ENCODE measurements around the gene SHC1. TPM values are rescaled to one million over a fixed set of nuclear protein-coding genes. Genes with fewer than 3 reads are reported as not detected.

SHC1 gene
- polyA plus RNA-seq, 4 donors: 71.9 to 91.5 (median 80.8) TPM

GRCh38 chr1:155009221-155009711 is 38.7 kb upstream of the SHC1 start:
- no peak for DNase-seq (ENCODE audit: low read depth in 4 of 4, low spot score in 2 of 4)

- DNase-seq (ENCODE audit: low read depth in 4 of 4, low spot score in 2 of 4): no peak
These were observed 37.7 kb upstream of the SHC1 start for GRCh38 chr1:155008015-155008941.

- DNase-seq (ENCODE audit: low read depth in 4 of 4, low spot score in 2 of 4): no peak
These were observed 36.8 kb upstream of the SHC1 start for GRCh38 chr1:155007251-155007828.

GRCh38 chr1:155006601-155007101 is 36.1 kb upstream of the SHC1 start:
- no peak for DNase-seq (ENCODE audit: low read depth in 4 of 4, low spot score in 2 of 4)

- DNase-seq (ENCODE audit: low read depth in 4 of 4, low spot score in 2 of 4): no peak
These were observed 34.8 kb upstream of the SHC1 start for GRCh38 chr1:155005076-155006011.

- DNase-seq (ENCODE audit: low read depth in 4 of 4, low spot score in 2 of 4): no peak
These were observed 34.0 kb upstream of the SHC1 start for GRCh38 chr1:155004352-155005075.

- no peak for DNase-seq (ENCODE audit: low read depth in 4 of 4, low spot score in 2 of 4)
These were observed 33.3 kb upstream of the SHC1 start for GRCh38 chr1:155003766-155004351.

GRCh38 chr1:155003227-155003765 is 32.7 kb upstream of the SHC1 start:
- DNase-seq (ENCODE audit: low read depth in 4 of 4, low spot score in 2 of 4): no peak

GRCh38 chr1:155002464-155003226 is 32.1 kb upstream of the SHC1 start, which contains the start of gene ZBTB7B:
Gene ZBTB7B (plus strand): TSS chr1:155002802. CDS start chr1:155014661, 11,859 bp downstream.
- peak in 1 of 4 donors; percentile 23 for DNase-seq (ENCODE audit: low read depth in 4 of 4, low spot score in 2 of 4)

- peak; percentile 94 to 98 (median 98) for DNase-seq (ENCODE audit: low read depth in 4 of 4, low spot score in 2 of 4)
These were observed 31.3 kb upstream of the SHC1 start for GRCh38 chr1:155001675-155002463.

- DNase-seq (ENCODE audit: low read depth in 4 of 4, low spot score in 2 of 4): peak in 1 of 4 donors; percentile 63
These were observed 30.8 kb upstream of the SHC1 start for GRCh38 chr1:155001425-155001674.

GRCh38 chr1:155000726-155001424 is 30.3 kb upstream of the SHC1 start:
- DNase-seq (ENCODE audit: low read depth in 4 of 4, low spot score in 2 of 4): peak; percentile 79 to 95 (median 93)

GRCh38 chr1:155000411-155000725 is 29.8 kb upstream of the SHC1 start:
- peak in 1 of 4 donors; percentile 21 for DNase-seq (ENCODE audit: low read depth in 4 of 4, low spot score in 2 of 4)

- peak in 2 of 4 donors; percentile 32 to 37 for DNase-seq (ENCODE audit: low read depth in 4 of 4, low spot score in 2 of 4)
These were observed 29.2 kb upstream of the SHC1 start for GRCh38 chr1:154999571-155000410.

- DNase-seq (ENCODE audit: low read depth in 4 of 4, low spot score in 2 of 4): peak in 3 of 4 donors; percentile 41 to 62 (median 57)
These were observed 28.4 kb upstream of the SHC1 start for GRCh38 chr1:154998818-154999570.

Measured in left renal cortex interstitium (tissue), 4 donors.